ENCODE data around the gene IFT122.

DNA sequence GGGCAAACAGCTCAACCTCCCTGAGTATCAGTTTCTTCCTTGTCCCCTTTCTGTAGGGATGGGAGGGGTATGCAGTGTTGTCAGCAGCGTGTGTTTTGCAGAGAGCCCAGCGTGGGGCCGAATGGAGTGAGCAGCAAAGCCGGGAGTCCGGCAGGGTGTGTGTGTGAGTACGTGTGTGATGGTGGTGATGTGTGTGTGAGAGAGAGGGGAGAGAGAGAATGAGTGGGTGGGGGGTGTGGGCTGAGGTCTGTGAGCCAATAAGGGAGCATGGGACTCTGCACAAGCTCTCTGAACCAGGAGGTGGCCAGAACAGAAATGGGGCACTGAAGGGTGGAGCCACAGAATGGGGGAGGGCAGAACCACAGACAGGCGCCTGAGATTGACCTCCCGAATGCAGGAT is 43.8 kb downstream of the IFT122 start:
- TF ChIP-seq HDGF (IDR thresholded peaks at IDR 0.05; ENCODE audit: borderline replicate concordance), result no peak
- no peak for TF ChIP-seq L3MBTL2 (conservative IDR thresholded peaks at IDR 0.05)
- no peak for TF ChIP-seq ARNT (IDR thresholded peaks at IDR 0.05)
- no peak for TF ChIP-seq FOXM1 (IDR thresholded peaks at IDR 0.05; ENCODE audit: borderline replicate concordance)
- TF ChIP-seq FOXA1 (IDR thresholded peaks at IDR 0.05), result no peak
- TF ChIP-seq LEF1 (IDR thresholded peaks at IDR 0.05; ENCODE audit: borderline replicate concordance), result no peak
- no peak for TF ChIP-seq FOXK2 (IDR thresholded peaks at IDR 0.05)
- no peak for TF ChIP-seq SP1 (IDR thresholded peaks at IDR 0.05)
- no peak for TF ChIP-seq NFRKB (IDR thresholded peaks at IDR 0.05)
- TF ChIP-seq SUZ12 (IDR thresholded peaks at IDR 0.05), result no peak
- TF ChIP-seq, protein P1, sequence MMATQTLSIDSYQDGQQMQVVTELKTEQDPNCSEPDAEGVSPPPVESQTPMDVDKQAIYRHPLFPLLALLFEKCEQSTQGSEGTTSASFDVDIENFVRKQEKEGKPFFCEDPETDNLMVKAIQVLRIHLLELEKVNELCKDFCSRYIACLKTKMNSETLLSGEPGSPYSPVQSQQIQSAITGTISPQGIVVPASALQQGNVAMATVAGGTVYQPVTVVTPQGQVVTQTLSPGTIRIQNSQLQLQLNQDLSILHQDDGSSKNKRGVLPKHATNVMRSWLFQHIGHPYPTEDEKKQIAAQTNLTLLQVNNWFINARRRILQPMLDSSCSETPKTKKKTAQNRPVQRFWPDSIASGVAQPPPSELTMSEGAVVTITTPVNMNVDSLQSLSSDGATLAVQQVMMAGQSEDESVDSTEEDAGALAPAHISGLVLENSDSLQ (IDR thresholded peaks at IDR 0.05), result no peak
- TF ChIP-seq TARDBP (IDR thresholded peaks at IDR 0.05), result no peak
- no peak for TF ChIP-seq CTBP1 (IDR thresholded peaks at IDR 0.05; ENCODE audit: borderline replicate concordance)

All from HEK293T (cell line).